HG03520 (cell line): Measurements from ENCODE around the gene SH3PXD2B.

Experiments used
- ATAC-seq: cut with Tn5 transposase; IDR thresholded peaks from one replicate; pipeline ENCODE4 v1.9.1; 2021; ENCODE audit warnings: mild to moderate bottlenecking, moderate library complexity; ENCODE audit not compliant: unreplicated experiment

The SH3PXD2B gene

DNA sequence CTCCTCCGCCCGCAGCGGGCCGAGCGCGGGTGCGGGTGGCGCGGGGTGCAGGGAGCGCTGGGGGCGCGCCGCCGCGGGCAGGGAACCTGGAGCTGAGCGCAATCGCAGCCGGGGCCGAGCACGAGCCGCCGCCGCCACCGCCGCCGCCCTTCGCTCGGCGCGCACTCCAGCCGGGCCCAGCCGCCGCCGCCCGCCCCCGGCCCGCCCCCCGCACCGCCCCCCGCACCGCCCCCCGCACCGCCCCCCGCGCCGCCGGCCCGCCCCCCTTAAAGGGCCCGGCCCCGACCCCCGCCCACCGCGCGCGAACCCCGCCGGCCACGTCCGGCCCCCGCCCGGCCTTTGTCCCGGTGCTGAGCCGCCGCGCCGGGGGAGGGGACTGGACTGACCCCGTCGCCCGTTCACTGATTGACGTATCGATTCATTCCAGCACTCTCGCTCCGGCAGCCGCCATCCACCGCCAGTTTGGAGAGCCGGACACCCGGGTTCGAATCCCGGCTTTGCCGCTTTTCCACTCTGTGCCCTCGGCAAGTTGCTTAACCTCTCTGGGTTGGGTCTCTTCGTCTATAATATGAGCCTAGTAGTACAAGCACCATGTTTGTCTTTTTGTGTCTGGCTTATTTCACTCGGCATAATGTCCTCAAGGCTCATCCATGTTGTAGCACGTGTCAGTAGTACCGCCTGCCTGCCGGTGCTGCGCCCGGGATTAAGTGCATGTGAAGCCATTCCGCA is at the start of gene SH3PXD2B:
Gene SH3PXD2B (minus strand): TSS at position 168 of the 729 bp plus-strand sequence. CDS start 173 bp downstream, outside the sequence.
- ATAC-seq = no peak

DNA sequence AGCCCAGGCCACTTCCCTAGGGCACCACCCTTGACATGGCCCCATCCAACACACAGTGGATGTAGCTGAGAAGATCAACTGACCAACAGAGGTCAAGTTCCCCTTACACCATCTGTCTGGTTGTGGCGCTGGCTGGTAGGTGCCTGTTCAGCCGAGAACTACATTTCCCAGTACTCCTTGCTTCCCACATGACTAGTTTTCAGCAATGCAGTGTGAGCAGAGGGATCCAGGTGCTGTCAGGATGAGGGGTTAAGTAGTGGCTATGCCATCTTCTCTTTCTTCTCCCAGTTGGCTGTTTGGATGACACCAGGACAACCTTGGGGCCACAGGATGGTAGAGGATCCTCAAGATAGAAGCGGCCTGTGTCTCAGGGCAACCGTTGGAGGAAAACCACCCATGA is 48.6 kb upstream of the SH3PXD2B start:
- ATAC-seq = no peak

DNA sequence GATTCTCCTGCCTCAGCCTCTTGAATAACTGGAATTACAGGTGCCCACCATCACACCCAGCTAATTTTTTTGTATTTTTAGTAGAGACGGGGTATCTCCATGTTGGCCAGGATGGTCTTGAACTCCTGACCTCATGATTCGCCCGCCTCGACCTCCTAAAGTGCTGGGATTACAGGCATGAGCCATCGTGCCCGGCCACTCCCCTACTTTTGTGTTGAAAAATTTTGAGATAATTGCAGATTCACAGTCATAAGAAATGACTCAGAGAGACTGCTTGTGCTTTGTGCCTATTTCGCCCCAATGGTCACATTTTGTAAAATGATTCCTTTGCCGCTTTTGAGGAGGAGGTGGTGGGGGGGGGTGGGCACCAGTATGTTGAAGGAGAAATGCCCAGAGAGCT is 48.1 kb upstream of the SH3PXD2B start:
- ATAC-seq = no peak

GRCh38 chr5:172501708-172502320 is 47.5 kb upstream of the SH3PXD2B start:
- ATAC-seq = no peak

DNA sequence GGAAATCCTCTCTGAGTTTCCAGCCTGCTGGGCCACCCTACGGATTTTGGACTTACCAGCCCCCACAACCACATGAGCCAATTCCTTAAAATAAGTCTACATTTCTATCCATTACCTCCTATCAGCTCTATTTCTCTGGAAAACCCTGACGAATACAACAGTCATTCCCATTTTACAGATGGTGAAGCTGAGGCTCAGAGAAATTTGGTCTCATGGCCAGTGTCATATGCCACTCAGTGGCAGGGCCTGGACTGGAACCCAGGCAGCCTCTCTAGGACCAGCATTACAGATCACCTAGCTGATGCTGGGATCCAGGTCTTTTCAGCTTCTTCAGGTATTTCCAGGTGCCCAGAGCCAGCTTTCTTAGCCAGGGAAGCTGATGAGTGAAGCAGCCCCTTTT is 45.0 kb upstream of the SH3PXD2B start:
- no peak for ATAC-seq

- no peak for ATAC-seq
Measured at GRCh38 chr5:172498431-172499129, 44.3 kb upstream of the SH3PXD2B start.

- no peak for ATAC-seq
Measured at GRCh38 chr5:172497591-172498255, 43.4 kb upstream of the SH3PXD2B start.

GRCh38 chr5:172496671-172497371 is 42.5 kb upstream of the SH3PXD2B start:
- no peak for ATAC-seq

- ATAC-seq = no peak
Measured at GRCh38 chr5:172494630-172495505, 40.5 kb upstream of the SH3PXD2B start.

DNA sequence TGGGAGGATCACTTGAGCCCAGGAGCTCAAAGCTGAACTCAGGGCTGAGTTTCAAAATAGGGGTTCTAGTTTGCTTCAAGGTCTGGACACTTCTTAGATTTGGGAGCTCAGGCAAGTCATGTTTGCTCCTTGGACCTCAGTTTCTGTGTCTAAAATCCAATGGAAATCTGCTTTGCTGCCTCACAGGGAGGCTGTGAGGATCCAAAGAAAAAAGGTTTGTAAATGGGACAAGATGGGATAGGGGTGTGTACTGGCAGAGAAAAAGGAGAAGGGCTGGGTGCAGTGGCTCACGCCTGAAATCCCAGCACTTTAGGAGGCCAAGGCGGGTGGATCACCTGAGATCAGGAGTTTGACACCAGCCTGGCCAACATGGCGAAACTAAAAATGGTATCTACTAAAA is 39.6 kb upstream of the SH3PXD2B start:
- ATAC-seq = no peak

GRCh38 chr5:172493461-172493860 is 39.1 kb upstream of the SH3PXD2B start:
- no peak for ATAC-seq

DNA sequence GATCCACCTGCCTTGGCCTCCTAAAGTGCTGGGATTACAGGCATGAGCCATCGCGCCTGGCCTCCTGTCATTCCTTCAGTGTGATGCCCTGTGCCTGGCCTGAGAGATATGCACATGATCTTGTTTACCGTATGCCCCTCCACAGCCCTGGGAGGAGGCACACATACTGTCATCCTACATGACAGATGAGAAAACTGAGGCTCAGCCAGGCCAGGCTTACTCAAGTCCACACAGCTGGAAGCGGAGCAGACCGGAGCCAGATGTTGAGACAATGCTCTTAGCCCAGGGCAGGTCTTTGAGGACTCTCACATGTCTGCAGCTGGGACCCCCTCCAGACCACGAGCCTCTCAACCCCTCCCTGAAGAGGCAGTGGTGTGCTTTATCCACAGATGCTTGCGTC is 38.7 kb upstream of the SH3PXD2B start:
- no peak for ATAC-seq

DNA sequence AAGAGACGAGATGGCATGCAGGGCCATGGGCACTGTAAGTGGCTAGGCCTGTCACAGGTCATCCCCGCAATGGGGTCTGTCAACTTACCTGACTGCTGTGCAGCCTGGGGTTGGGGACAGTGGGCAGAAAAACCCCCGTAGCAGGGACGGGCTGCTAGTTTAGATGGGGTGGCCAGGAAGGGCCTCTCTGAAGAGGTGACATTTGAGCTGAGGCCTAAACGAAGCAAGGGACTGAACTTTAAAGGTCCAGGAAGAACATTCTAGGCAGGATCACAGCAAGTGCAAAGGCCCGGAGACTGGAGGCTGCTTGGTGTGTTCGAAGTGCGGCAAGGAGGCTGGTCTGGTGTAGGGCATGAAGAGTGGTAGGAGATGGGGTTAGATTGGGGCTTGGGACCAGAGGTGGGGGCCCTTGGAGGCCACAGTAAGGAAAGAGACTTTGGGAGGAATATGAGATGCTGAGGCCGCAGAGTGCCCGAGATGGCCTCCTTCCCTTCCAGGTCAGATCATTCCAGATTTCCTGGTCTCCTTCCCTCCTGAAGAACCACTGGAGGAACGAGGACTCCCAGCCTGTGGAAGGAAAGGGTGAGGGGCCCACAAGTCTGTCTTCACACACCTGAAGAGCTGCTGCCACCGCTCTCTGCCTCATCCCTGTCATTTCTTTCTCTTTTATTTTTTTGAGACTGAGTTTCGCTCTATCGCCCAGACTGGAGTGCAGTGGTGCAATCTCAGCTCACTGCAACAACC is 37.9 kb upstream of the SH3PXD2B start:
- ATAC-seq = no peak

DNA sequence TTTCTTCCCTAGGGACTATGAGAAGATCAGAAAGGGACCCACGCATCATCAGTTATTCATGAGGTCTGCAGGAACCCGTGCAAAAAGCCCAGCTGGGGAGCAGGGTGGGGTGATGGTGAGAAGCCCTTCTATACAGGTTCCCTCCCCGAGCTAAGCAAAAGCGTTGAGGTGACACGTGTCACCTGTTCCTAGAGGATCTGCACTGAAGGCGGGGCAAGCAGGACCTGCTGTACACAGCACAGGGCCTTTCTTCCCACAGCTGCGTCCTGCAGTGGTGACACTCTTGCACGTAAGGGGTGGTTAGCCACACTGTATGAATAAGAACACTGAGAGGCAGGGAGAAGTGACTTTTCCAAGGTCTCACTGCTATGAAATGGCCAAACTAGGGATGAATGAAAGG is 37.2 kb upstream of the SH3PXD2B start:
- ATAC-seq = no peak

DNA sequence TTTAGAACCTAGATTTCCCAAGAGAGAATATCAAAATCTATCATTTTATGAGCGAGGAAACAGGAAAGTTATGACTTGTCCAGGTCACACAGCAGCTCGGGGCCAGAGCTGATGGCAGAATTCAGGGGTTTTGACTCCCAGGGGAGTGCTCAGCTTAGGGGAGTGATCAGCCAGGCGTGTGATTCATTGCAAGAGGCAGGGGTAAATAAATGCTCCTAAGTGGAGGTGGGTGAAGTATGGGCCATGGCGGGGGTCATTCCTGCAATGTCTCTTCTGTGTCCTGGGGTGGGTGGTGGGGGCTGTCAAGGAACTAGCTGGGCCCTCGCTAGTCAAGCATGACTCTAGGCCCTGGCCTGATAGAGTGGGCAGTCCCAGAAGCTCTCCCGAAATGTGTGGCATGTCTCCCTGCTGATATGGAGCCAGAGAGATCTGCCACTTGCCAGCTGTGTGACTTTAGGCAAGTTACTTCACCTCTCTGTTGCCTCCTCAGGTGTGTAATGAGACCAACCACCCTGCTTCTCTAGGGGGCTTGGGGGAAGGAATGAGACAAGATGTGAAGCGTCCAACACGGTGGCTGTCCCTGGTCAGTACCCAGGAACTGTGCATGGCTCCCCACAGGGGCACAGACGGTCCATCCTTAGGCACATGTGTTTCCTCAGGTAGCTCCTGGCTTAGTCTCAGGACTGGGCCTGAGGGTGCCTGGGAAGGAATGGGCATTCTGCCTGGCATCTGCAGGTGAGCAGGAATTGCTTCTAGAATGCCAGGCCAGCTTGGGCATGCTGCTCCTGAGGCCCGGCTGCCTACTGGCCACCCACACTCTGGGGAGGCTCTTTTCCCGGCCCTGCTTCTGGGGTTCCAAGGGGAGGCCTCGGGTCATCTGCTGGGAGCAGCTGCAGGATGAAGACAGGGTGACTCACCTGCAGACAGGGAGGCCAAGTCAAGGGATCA is 36.5 kb upstream of the SH3PXD2B start:
- no peak for ATAC-seq

GRCh38 chr5:172488221-172488620 is 33.9 kb upstream of the SH3PXD2B start:
- ATAC-seq = no peak

GRCh38 chr5:172487671-172488070 is 33.3 kb upstream of the SH3PXD2B start:
- ATAC-seq = no peak

GRCh38 chr5:172486912-172487311 is 32.6 kb upstream of the SH3PXD2B start:
- ATAC-seq = no peak
